HK-2 (cell line): ENCODE measurements around the gene FAM83G.
"Not testable (repeated sequence)": the region's sequence is repeated elsewhere in the genome, so short reads cannot be mapped to it uniquely, and the experiment has no call there.

ENCODE experiments used
- DNase-seq: peaks from one replicate; pipeline ENCODE4 v3.0.0-alpha.2; 2018; ENCODE audit not compliant: unreplicated experiment

FAM83G gene

GRCh38 chr17:18954321-18954720 is 50.2 kb downstream of the FAM83G start:
- DNase-seq: no peak

GRCh38 chr17:18953231-18953728 is 51.3 kb downstream of the FAM83G start:
- DNase-seq: no peak

GRCh38 chr17:18951941-18952842 is 52.4 kb downstream of the FAM83G start, which contains the start of gene SLC5A10:
TSS of gene SLC5A10 (plus strand) at chr17:18952165. CDS start at chr17:18952206, 41 bp downstream.
- peak; percentile 34 for DNase-seq

- peak; percentile 89 for DNase-seq
Observed at GRCh38 chr17:18950944-18951905, 53.3 kb downstream of the FAM83G start.

GRCh38 chr17:18950346-18950745 is 54.2 kb downstream of the FAM83G start:
- DNase-seq: no peak

GRCh38 chr17:18949566-18949965 is 55.0 kb downstream of the FAM83G start:
- DNase-seq: no peak

GRCh38 chr17:18948476-18949006 is 56.0 kb downstream of the FAM83G start:
- DNase-seq: no peak

- no peak for DNase-seq
Observed at GRCh38 chr17:18947866-18948265, 56.7 kb downstream of the FAM83G start.

GRCh38 chr17:18946536-18946935 is 58.0 kb downstream of the FAM83G start:
- DNase-seq: no peak

GRCh38 chr17:18944646-18945045 is 59.9 kb downstream of the FAM83G start:
- no peak for DNase-seq

GRCh38 chr17:18938692-18939023 is 65.9 kb downstream of the FAM83G start:
- no peak for DNase-seq

GRCh38 chr17:18937981-18938691 is 66.4 kb downstream of the FAM83G start:
- DNase-seq: no peak

GRCh38 chr17:18933102-18934058 is 71.2 kb downstream of the FAM83G start:
- no peak for DNase-seq

- DNase-seq: no peak
Observed at GRCh38 chr17:18932360-18933055, 72.1 kb downstream of the FAM83G start.

GRCh38 chr17:18928628-18929125 is 75.9 kb downstream of the FAM83G start:
- no peak for DNase-seq

- no peak for DNase-seq
Observed at GRCh38 chr17:18925187-18925586, 79.4 kb downstream of the FAM83G start.

- DNase-seq: not testable (repeated sequence)
Observed at GRCh38 chr17:18922596-18922995, 82.0 kb downstream of the FAM83G start.

- no peak for DNase-seq
Observed at GRCh38 chr17:18921912-18922451, 82.6 kb downstream of the FAM83G start.

GRCh38 chr17:18921485-18921884 is 83.1 kb downstream of the FAM83G start:
- DNase-seq: no peak
